Endothelial cell of umbilical vein (primary cell): ENCODE data around the gene STX1A. TPM values are rescaled to one million over a fixed set of nuclear protein-coding genes. Genes with fewer than 3 reads are reported as not detected.

ENCODE experiments used
- BruUV-seq: library from RNA; stranded (reverse); fragments of 400-500 nt; replicated peaks from 2 replicates; lab custom pipeline; 2021; lab: Mats Ljungman, UMichigan
- CTCF ChIA-PET: fragments of 300-600, 350-600 bp; sonication (Branson Sonifier 250); formaldehyde crosslinking; loops from one replicate; lab custom pipeline; 2021; ENCODE audit warnings: antibody characterized with exemption, inconsistent platforms; lab: Charles Lee
- POLR2A ChIA-PET: fragments of 300-600, 350-600 bp; sonication (Branson Sonifier 250); formaldehyde crosslinking; loops from one replicate; lab custom pipeline; 2021; ENCODE audit warnings: antibody characterized with exemption, inconsistent platforms; lab: Charles Lee
- DNase-seq: peaks from one replicate; pipeline ENCODE4 v3.0.0-alpha.2; 2011; ENCODE audit warnings: low read depth, low spot score
- FAIRE-seq: peaks from 2 replicates; lab custom pipeline; 2011; peaks lifted over from hg19 to GRCh38; lab: Jason Lieb, UNC
- H2AFZ ChIP-seq: 2 replicates; pipeline ENCODE4 v1.6.0; 2012; ENCODE audit warnings: low read depth, low read length, control low read depth, inconsistent platforms
- H3K27ac ChIP-seq: 2 replicates; pipeline ENCODE4 v1.5.1; 2011; ENCODE audit warnings: low read depth, mild to moderate bottlenecking, control low read depth, low read length, moderate library complexity; ENCODE audit not compliant: insufficient read depth
- H3K27me3 ChIP-seq, 2 experiments: 2 replicates each; pipeline versions ENCODE4 v1.6.0 to v1.6.1; 2011; ENCODE audit warnings: low read length in 2 of 2, mixed read lengths in 1 of 2; ENCODE audit not compliant: control insufficient read depth in 2 of 2, insufficient read depth in 2 of 2
- H3K36me3 ChIP-seq, 2 experiments: 2 replicates in 1 of 2; 3 replicates in 1 of 2; pipeline ENCODE4 v1.5.1; 2011; ENCODE audit warnings: low read length in 2 of 2, mild to moderate bottlenecking in 1 of 2, moderate library complexity in 1 of 2; ENCODE audit not compliant: control insufficient read depth in 2 of 2, insufficient read depth in 2 of 2; ENCODE audit errors: extremely low read depth in 1 of 2
- H3K4me1 ChIP-seq: 3 replicates; pipeline ENCODE4 v1.5.1; 2011; ENCODE audit warnings: mild to moderate bottlenecking, low read length; ENCODE audit not compliant: control insufficient read depth, insufficient read depth; ENCODE audit errors: extremely low read depth
- H3K4me2 ChIP-seq: 2 replicates; pipeline ENCODE4 v1.6.1; 2011; ENCODE audit warnings: low read length, control low read depth, mixed read lengths; ENCODE audit not compliant: insufficient read depth
- H3K4me3 ChIP-seq, 3 experiments: fragments of 200-600 bp in 1 of 3; sonication (generic), shearing (Covaris generic) in 1 of 3; replicated peaks in 1 of 3; 2 replicates each; pipeline ENCODE4 v1.5.1; 2011 to 2016; ENCODE audit warnings: control low read depth in 3 of 3, low read length in 3 of 3, mild to moderate bottlenecking in 2 of 3, inconsistent platforms in 1 of 3, low read depth in 1 of 3, moderate library complexity in 1 of 3; ENCODE audit not compliant: insufficient read depth in 1 of 3
- H3K79me2 ChIP-seq: 2 replicates; pipeline ENCODE4 v1.6.0; 2012; ENCODE audit warnings: low read length, inconsistent platforms; ENCODE audit not compliant: control insufficient read depth, insufficient read depth
- H3K9ac ChIP-seq: replicated peaks from 2 replicates; pipeline ENCODE3; 2011; ENCODE audit warnings: low read length, control low read depth; ENCODE audit not compliant: insufficient read depth; ENCODE audit errors: extremely low read depth
- H3K9me1 ChIP-seq: replicated peaks from 3 replicates; pipeline ENCODE4 v1.6.0; 2011; ENCODE audit warnings: mild to moderate bottlenecking, low read length; ENCODE audit not compliant: control insufficient read depth, insufficient read depth; ENCODE audit errors: extremely low read depth
- H3K9me3 ChIP-seq: replicated peaks from 2 replicates; pipeline ENCODE4 v1.5.1; 2012; ENCODE audit warnings: low read length, inconsistent platforms; ENCODE audit not compliant: control insufficient read depth, insufficient read depth
- H4K20me1 ChIP-seq: replicated peaks from 2 replicates; pipeline ENCODE3; 2011; ENCODE audit warnings: mild to moderate bottlenecking, low read length; ENCODE audit not compliant: control insufficient read depth, insufficient read depth; ENCODE audit errors: extremely low read depth
- CTCF ChIP-seq, 2 donors: IDR thresholded peaks; 1 replicate in 1 of 2; 2 replicates in 1 of 2; pipeline ENCODE4 v1.5.1; 2011; ENCODE audit warnings: low read length in 2 of 2, mild to moderate bottlenecking in 2 of 2, moderate library complexity in 2 of 2, control low read depth in 1 of 2, inconsistent platforms in 1 of 2, low read depth in 1 of 2; ENCODE audit not compliant: insufficient read depth in 1 of 2; ENCODE audit errors: extremely low read depth in 1 of 2
- EZH2 ChIP-seq: IDR thresholded peaks from 2 replicates; pipeline ENCODE4 v1.6.1; 2012; ENCODE audit warnings: borderline replicate concordance, low read depth, mild to moderate bottlenecking, moderate library complexity, low read length, inconsistent platforms; ENCODE audit not compliant: severe bottlenecking
- FOS ChIP-seq: IDR thresholded peaks from 2 replicates; pipeline ENCODE4 v1.6.1; 2011; ENCODE audit warnings: mild to moderate bottlenecking, low read length, moderate library complexity, borderline replicate concordance; ENCODE audit not compliant: insufficient read depth
- GATA2 ChIP-seq: IDR thresholded peaks from 2 replicates; pipeline ENCODE4 v1.7.0; 2011; ENCODE audit warnings: low read depth, mild to moderate bottlenecking, moderate library complexity, mixed read lengths, low read length; ENCODE audit not compliant: insufficient read length, insufficient read depth
- JUN ChIP-seq: IDR thresholded peaks from 2 replicates; pipeline ENCODE4 v1.6.1; 2011; ENCODE audit warnings: borderline replicate concordance, low read depth; ENCODE audit not compliant: insufficient read length, insufficient read depth
- MAX ChIP-seq: IDR thresholded peaks from 2 replicates; pipeline ENCODE4 v1.6.1; 2011; ENCODE audit not compliant: insufficient read depth, insufficient read length
- MYC ChIP-seq: IDR thresholded peaks from one replicate; pipeline ENCODE4 v1.6.1; 2011; ENCODE audit warnings: mild to moderate bottlenecking, low read depth, low read length
- POLR2A ChIP-seq: IDR thresholded peaks from 2 replicates; pipeline ENCODE4 v1.6.1; 2012; ENCODE audit warnings: low read depth, mild to moderate bottlenecking, control low read depth, low read length
- POLR2AphosphoS5 ChIP-seq: IDR thresholded peaks from 2 replicates; pipeline ENCODE4 v1.6.1; 2012; ENCODE audit warnings: low read depth, mild to moderate bottlenecking, control low read depth, low read length, moderate library complexity; ENCODE audit not compliant: insufficient read depth
- dilution Hi-C: fragments of 300-500 bp; cut with MboI; formaldehyde crosslinking; loops from one replicate; pipeline ENCODE4 v1.15.0; 2019; ENCODE audit warnings: low sequenced_read_pairs; ENCODE audit not compliant: extremely low pct_ligation_motif_present
- intact Hi-C: fragments of 100-400 bp; cut with micrococcal nuclease; formaldehyde crosslinking; loops from one replicate; pipeline ENCODE4 v1.10.0; 2022
- polyA plus RNA-seq, 4 experiments: library from polyadenylated mRNA; depleted of rRNA in 3 of 4; stranded (reverse) in 3 of 4; unstranded in 1 of 4; fragments of >200 nt; gene quantifications; 2 replicates each; pipeline versions ENCODE4 v1.2.1 to v1.2.3, GENCODE V29; 2011 to 2012; ENCODE audit warnings: missing spikeins in 1 of 4
- total RNA-seq: library from RNA; stranded (reverse); gene quantifications from 2 replicates; pipeline ENCODE4 v1.2.3, GENCODE V29; 2021

STX1A gene
- total and polyA plus RNA-seq, 2 donors (not counting 3 experiments of a cell fraction or from before 2014, with no cell fraction given) = 13.1 to 20.8 TPM

GRCh38 chr7:73696372-73696771 is 23.1 kb downstream of the STX1A start:
- Histone ChIP-seq H3K4me1 (no peaks in the 10 kb centered on the region), H3K36me3 (peaks cover 11 to 48% of the 10 kb centered on the region in 2 experiments), H4K20me1 (no peaks in the 10 kb centered on the region), H3K27ac (no peak overlapping the region), H2AFZ (no peak overlapping the region), H3K4me3 (no peak overlapping the region), H3K27me3 (no peaks in the 10 kb centered on the region), H3K9me3 (no peaks in the 10 kb centered on the region), H3K9me1 (no peaks in the 10 kb centered on the region), H3K9ac (no peak overlapping the region), H3K4me2 (no peak overlapping the region), H3K79me2 (no peaks in the 10 kb centered on the region)
- BruUV-seq = no TSS peak
- POLR2A ChIA-PET = interaction anchor here (0.6 kb wide), 1 partner anchor 12 kb away, joined by 3 read pairs; no protein-coding TSS in a partner anchor
- dilution Hi-C loops (no loop called here), intact Hi-C loops (no loop called here)
- CTCF ChIA-PET = interaction anchor here (1.6 to 4.5 kb wide), 3 partner anchors 10 to 89 kb away, joined by 6 to 16 read pairs (median 10); no protein-coding TSS in a partner anchor
- TF ChIP-seq EZH2 (no peak), FOS (no peak)
- FAIRE-seq (no peak), DNase-seq (no peak)

DNA sequence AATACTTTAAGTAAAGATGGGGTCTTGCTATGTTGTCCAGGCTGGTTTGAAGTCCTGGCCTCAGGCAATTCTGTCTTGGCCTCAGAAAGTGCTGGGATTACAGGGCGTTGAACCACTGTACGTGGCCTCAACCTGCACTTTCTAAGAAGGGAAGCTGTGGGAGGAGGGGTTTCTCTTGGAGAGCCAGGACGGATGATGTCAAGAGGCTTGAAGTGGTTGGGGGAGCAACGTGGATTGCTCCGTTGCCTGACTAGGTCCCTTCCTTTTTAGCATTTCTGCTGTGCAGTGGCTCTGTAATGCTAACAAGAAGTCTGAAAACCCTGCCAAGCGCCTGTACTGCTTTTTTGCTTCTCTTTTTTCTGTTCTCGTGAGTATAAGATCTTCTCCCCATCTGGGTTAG is 28.8 kb downstream of the STX1A start:
- no peak for DNase-seq
- intact Hi-C loops = no loop called here
- FAIRE-seq = no peak
- no peaks in the 10 kb centered on the region for H3K4me1 ChIP-seq
- H3K9ac ChIP-seq = no peak overlapping the region
- H3K9me3 ChIP-seq = no peaks in the 10 kb centered on the region
- H3K27me3 ChIP-seq = no peaks in the 10 kb centered on the region
- no peaks in the 10 kb centered on the region for H4K20me1 ChIP-seq
- no peak for TF ChIP-seq MYC
- TF ChIP-seq EZH2 = no peak
- TF ChIP-seq FOS = no peak
- TF ChIP-seq MAX = no peak
- no peak for TF ChIP-seq POLR2AphosphoS5
- no peak for TF ChIP-seq JUN
- TF ChIP-seq GATA2 = no peak
- no peak for TF ChIP-seq CTCF (IDR thresholded peaks at IDR 0.05; ENCODE audit: extremely low read depth in 1 of 2, insufficient read depth in 1 of 2, low read depth in 1 of 2, low read length in 2 of 2)
- no peak for TF ChIP-seq POLR2A
- BruUV-seq = no TSS peak
- H3K36me3 ChIP-seq = peaks cover 6 to 43% of the 10 kb centered on the region in 2 experiments
- dilution Hi-C loops = no loop called here
- CTCF ChIA-PET = interaction anchor here (2.8 kb wide), 1 partner anchor 11 kb away, joined by 15 read pairs; no protein-coding TSS in a partner anchor
- no peak overlapping the region for H3K4me3 ChIP-seq
- POLR2A ChIA-PET = interaction anchor here (0.6 kb wide), 1 partner anchor 96 kb away, joined by 5 read pairs; no protein-coding TSS in a partner anchor
- H3K4me2 ChIP-seq = no peak overlapping the region
- peaks cover 13% of the 10 kb centered on the region for H3K79me2 ChIP-seq
- no peak overlapping the region for H2AFZ ChIP-seq
- H3K9me1 ChIP-seq = no peaks in the 10 kb centered on the region
- H3K27ac ChIP-seq = no peak overlapping the region
